Liver (tissue), 9 donors: ENCODE measurements around the gene EFNA2. TPM values are rescaled to one million over a fixed set of nuclear protein-coding genes. Genes with fewer than 3 reads are reported as not detected.

ENCODE experiments used
- DNase-seq: peaks from one replicate; pipeline ENCODE4 v3.0.0-alpha.2; 2017; ENCODE audit warnings: low spot score
- H3K27ac ChIP-seq, 2 donors: one replicate each; pipeline ENCODE4 v1.7.0; 2013; ENCODE audit warnings: inconsistent platforms in 2 of 2, low read length in 2 of 2, control low read depth in 1 of 2, low read depth in 1 of 2, mild to moderate bottlenecking in 1 of 2
- H3K27me3 ChIP-seq, 4 donors: one replicate each; pipeline versions ENCODE4 v1.6.1 to v1.7.0; 2013; ENCODE audit warnings: low read length in 3 of 4, inconsistent platforms in 1 of 4, mild to moderate bottlenecking in 1 of 4, moderate library complexity in 1 of 4; ENCODE audit not compliant: control insufficient read depth in 4 of 4, insufficient read depth in 4 of 4
- H3K36me3 ChIP-seq, 4 donors: one replicate each; pipeline versions ENCODE4 v1.6.1 to v1.7.0; 2013; ENCODE audit warnings: low read length in 3 of 4, mild to moderate bottlenecking in 3 of 4, low read depth in 1 of 4, moderate library complexity in 1 of 4; ENCODE audit not compliant: control insufficient read depth in 4 of 4, insufficient read depth in 3 of 4
- H3K4me1 ChIP-seq, 4 donors: one replicate each; pipeline versions ENCODE4 v1.6.1 to v1.7.0; 2013; ENCODE audit warnings: low read length in 3 of 4, mild to moderate bottlenecking in 3 of 4, moderate library complexity in 1 of 4; ENCODE audit not compliant: control insufficient read depth in 4 of 4, insufficient read depth in 4 of 4
- H3K4me3 ChIP-seq, 3 donors: one replicate each; pipeline versions ENCODE4 v1.6.1 to v1.7.0; 2013; ENCODE audit warnings: low read length in 3 of 3, control low read depth in 1 of 3, low read depth in 1 of 3, mild to moderate bottlenecking in 1 of 3
- H3K9ac ChIP-seq, 2 donors: one replicate each; pipeline ENCODE4 v1.7.0; 2013; ENCODE audit warnings: low read length in 2 of 2, mild to moderate bottlenecking in 2 of 2, moderate library complexity in 2 of 2, control low read depth in 1 of 2, low read depth in 1 of 2
- H3K9me3 ChIP-seq, 4 donors: one replicate each; pipeline versions ENCODE4 v1.6.1 to v1.7.0; 2013; ENCODE audit warnings: low read length in 3 of 4; ENCODE audit not compliant: control insufficient read depth in 4 of 4
- CTCF ChIP-seq: fragments of 150-350 bp; IDR thresholded peaks from 2 replicates; pipeline ENCODE4 v1.5.1; 2017; ENCODE audit warnings: improper control_type of control experiment, low read depth, low read length; ENCODE audit not compliant: missing input control
- EGR1 ChIP-seq, 2 donors: IDR thresholded peaks; 2 replicates each; pipeline ENCODE4 v1.6.1; 2016 to 2018; ENCODE audit warnings: antibody characterized with exemption in 2 of 2, low read depth in 2 of 2
- FOXA1 ChIP-seq: IDR thresholded peaks from 2 replicates; pipeline ENCODE4 v1.6.1; 2016; ENCODE audit warnings: antibody characterized with exemption
- GABPA ChIP-seq, 2 donors: IDR thresholded peaks in 1 of 2; conservative IDR thresholded peaks in 1 of 2; 2 replicates each; pipeline ENCODE4 v1.6.1; 2016; ENCODE audit warnings: antibody characterized with exemption in 2 of 2, mild to moderate bottlenecking in 1 of 2, moderate library complexity in 1 of 2
- HNF4A ChIP-seq, 2 donors: conservative IDR thresholded peaks; 2 replicates each; pipeline ENCODE4 v1.6.1; 2016; ENCODE audit warnings: antibody characterized with exemption in 2 of 2, mild to moderate bottlenecking in 2 of 2
- HNF4G ChIP-seq: IDR thresholded peaks from 2 replicates; pipeline ENCODE4 v1.6.1; 2016; ENCODE audit warnings: antibody characterized with exemption
- NR2F2 ChIP-seq: IDR thresholded peaks from 2 replicates; pipeline ENCODE4 v1.6.1; 2016; ENCODE audit warnings: antibody characterized with exemption
- REST ChIP-seq: IDR thresholded peaks from 2 replicates; pipeline ENCODE4 v1.6.1; 2016; ENCODE audit warnings: antibody characterized with exemption, mild to moderate bottlenecking
- RXRA ChIP-seq, 2 donors: IDR thresholded peaks; 2 replicates each; pipeline ENCODE4 v1.6.1; 2017 to 2018; ENCODE audit warnings: antibody characterized with exemption in 2 of 2, mild to moderate bottlenecking in 1 of 2
- TAF1 ChIP-seq: conservative IDR thresholded peaks from 2 replicates; pipeline ENCODE4 v1.6.1; 2016; ENCODE audit warnings: antibody characterized with exemption, mild to moderate bottlenecking
- YY1 ChIP-seq: IDR thresholded peaks from 2 replicates; pipeline ENCODE4 v1.6.1; 2016; ENCODE audit warnings: antibody characterized with exemption, mild to moderate bottlenecking
- ZBTB33 ChIP-seq: IDR thresholded peaks from 2 replicates; pipeline ENCODE4 v1.6.1; 2016; ENCODE audit warnings: antibody characterized with exemption
- WGBS: extraction: QIAGEN DNeasy Blood & Tissue Kit; methylation state at CpG from one replicate; pipeline ENCODE4 v1.1.7; 2013; 5-methylcytosine and 5-hydroxymethylcytosine counted together
- polyA plus RNA-seq, 2 donors: library from polyadenylated mRNA; stranded (reverse) in 1 of 2; unstranded in 1 of 2; fragments of 200-250 nt in 1 of 2; fragments of >200 nt in 1 of 2; fragmentation: Nextera tagmentation in 1 of 2; extraction: Ambion mirVana in 1 of 2; gene quantifications; one replicate each; pipeline versions ENCODE4 v1.2.1 to v1.2.3, GENCODE V29; 2013 to 2015
- total RNA-seq, 2 donors: library from RNA; depleted of rRNA; stranded (reverse); fragments of >200 nt; gene quantifications; one replicate each; pipeline ENCODE4 v1.2.3, GENCODE V29; 2014
- donor health status: healthy.
- donor health status: healthy.
- donor health status: healthy.
- donor health status: healthy.
- donor health status: healthy.

Gene EFNA2
- total and polyA plus RNA-seq, 4 donors, result 0.98 to 9.8 (median 4.3) TPM

- Histone ChIP-seq H3K9me3 (no peaks in the 10 kb centered on the region), H3K9ac (peak overlapping the region; percentile 22 to 54), H3K4me3 (peak overlapping the region; percentile 55 to 75 (median 75)), H3K27me3 (no peaks in the 10 kb centered on the region), H3K36me3 (peaks cover 10 to 17% (median 12%) of the 10 kb centered on the region in 4 donors), H3K27ac (peak overlapping the region; percentile 90 to 97), H3K4me1 (peaks cover 25 to 66% (median 45%) of the 10 kb centered on the region in 4 donors)
- 2% methylated on average over 88 of the region's 90 CpGs for WGBS
- TF ChIP-seq TAF1 (no peak), CTCF (no peak), HNF4G (no peak), YY1 (no peak), FOXA1 (no peak), HNF4A (conservative IDR thresholded peaks at IDR 0.05) (no peak), REST (no peak), GABPA (IDR thresholded peaks at IDR 0.05 in 1 of 2, conservative IDR thresholded peaks at IDR 0.05 in 1 of 2) (no peak)
- no peak for DNase-seq
These were observed 35.0 kb upstream of the EFNA2 start for GRCh38 chr19:1250437-1251260.

GRCh38 chr19:1251330-1252220 is 34.1 kb upstream of the EFNA2 start:
- no peaks in the 10 kb centered on the region for H3K27me3 ChIP-seq
- H3K9ac ChIP-seq, result peak overlapping the region; percentile 23 to 54
- no peak for TF ChIP-seq EGR1 (IDR thresholded peaks at IDR 0.05; ENCODE audit: low read depth in 2 of 2)
- no peak for TF ChIP-seq RXRA (IDR thresholded peaks at IDR 0.05)
- TF ChIP-seq NR2F2, result peak; percentile 22
- no peak for TF ChIP-seq ZBTB33
- no peak for DNase-seq
- peaks cover 14 to 21% (median 16%) of the 10 kb centered on the region in 4 donors for H3K36me3 ChIP-seq
- peaks cover 20 to 62% (median 44%) of the 10 kb centered on the region in 4 donors for H3K4me1 ChIP-seq
- H3K4me3 ChIP-seq, result peak overlapping the region; percentile 55 to 75 (median 69)
- 11% methylated on average over 41 of the region's 41 CpGs for WGBS
- no peaks in the 10 kb centered on the region for H3K9me3 ChIP-seq
- peak overlapping the region; percentile 90 to 97 for H3K27ac ChIP-seq
